Measurements from ENCODE around the gene INPP5B. TPM values are rescaled to one million over a fixed set of nuclear protein-coding genes. Genes with fewer than 3 reads are reported as not detected.

INPP5B gene
- total and polyA plus RNA-seq, 2 of the 13 experiments (the other 11 are each of a cell fraction or from before 2014, with no cell fraction given), result 9.0 to 9.8 TPM

DNA sequence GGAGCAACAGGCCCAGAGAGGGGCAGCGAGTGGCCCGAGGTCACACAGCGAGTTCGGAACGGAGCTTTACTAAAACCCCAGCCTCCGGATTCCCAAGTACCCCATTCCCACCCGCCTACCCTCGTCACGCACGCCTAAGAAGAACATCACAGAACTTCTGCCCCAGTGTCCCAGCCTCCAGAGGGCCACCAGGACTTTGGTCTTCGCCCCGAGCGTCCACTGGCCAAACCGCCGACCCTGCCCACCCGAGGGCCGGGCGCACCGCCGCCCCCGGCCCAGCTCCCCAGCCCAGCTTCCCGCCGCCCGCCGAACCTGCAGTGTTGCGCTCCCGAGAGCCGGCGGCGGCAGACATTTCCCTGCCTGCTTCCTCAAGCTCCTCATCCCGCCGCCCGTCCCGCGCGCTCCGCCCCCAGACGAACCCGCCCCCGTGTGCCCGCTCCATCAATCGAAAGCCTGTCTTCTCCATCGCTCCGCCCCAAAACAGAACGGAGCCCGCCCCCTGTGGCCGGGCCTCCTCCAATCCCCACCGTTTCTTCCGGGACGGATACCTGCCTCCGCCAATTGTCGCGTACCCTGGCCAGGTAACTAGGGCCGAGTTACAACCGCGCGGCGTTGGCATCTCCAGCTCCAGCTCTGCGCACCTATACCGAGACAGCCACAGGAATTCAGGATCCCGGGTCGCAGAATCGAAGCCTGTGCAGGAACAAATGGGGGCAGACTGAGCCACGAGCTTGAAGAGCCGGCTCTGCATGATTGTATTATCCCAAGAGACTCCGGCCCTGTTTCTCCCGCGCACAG is 15.3 kb downstream of the INPP5B start (continued):
- TF ChIP-seq, protein P1, sequence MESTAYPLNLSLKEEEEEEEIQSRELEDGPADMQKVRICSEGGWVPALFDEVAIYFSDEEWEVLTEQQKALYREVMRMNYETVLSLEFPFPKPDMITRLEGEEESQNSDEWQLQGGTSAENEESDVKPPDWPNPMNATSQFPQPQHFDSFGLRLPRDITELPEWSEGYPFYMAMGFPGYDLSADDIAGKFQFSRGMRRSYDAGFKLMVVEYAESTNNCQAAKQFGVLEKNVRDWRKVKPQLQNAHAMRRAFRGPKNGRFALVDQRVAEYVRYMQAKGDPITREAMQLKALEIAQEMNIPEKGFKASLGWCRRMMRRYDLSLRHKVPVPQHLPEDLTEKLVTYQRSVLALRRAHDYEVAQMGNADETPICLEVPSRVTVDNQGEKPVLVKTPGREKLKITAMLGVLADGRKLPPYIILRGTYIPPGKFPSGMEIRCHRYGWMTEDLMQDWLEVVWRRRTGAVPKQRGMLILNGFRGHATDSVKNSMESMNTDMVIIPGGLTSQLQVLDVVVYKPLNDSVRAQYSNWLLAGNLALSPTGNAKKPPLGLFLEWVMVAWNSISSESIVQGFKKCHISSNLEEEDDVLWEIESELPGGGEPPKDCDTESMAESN (CRISPR knock-in tag; conservative IDR thresholded peaks at IDR 0.05), result no peak
- no peak for TF ChIP-seq ZNF234 (CRISPR knock-in tag; conservative IDR thresholded peaks at IDR 0.05)
- TF ChIP-seq GABPA (IDR thresholded peaks at IDR 0.05; ENCODE audit: low read depth, low read length), result no peak
- TF ChIP-seq GABPA (CRISPR knock-in tag; IDR thresholded peaks at IDR 0.05; ENCODE audit: low read depth), result 0 out of 2 replicates have a peak, but pooled peaks have one; percentile 26
- TF ChIP-seq ZSCAN22 (CRISPR knock-in tag; IDR thresholded peaks at IDR 0.05), result no peak
- TF ChIP-seq, protein P2, sequence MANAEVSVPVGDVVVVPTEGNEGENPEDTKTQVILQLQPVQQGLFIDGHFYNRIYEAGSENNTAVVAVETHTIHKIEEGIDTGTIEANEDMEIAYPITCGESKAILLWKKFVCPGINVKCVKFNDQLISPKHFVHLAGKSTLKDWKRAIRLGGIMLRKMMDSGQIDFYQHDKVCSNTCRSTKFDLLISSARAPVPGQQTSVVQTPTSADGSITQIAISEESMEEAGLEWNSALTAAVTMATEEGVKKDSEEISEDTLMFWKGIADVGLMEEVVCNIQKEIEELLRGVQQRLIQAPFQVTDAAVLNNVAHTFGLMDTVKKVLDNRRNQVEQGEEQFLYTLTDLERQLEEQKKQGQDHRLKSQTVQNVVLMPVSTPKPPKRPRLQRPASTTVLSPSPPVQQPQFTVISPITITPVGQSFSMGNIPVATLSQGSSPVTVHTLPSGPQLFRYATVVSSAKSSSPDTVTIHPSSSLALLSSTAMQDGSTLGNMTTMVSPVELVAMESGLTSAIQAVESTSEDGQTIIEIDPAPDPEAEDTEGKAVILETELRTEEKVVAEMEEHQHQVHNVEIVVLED (CRISPR knock-in tag; IDR thresholded peaks at IDR 0.05; ENCODE audit: borderline replicate concordance), result 0 out of 2 replicates have a peak, but pooled peaks have one; percentile 18
- TF ChIP-seq, protein P3, sequence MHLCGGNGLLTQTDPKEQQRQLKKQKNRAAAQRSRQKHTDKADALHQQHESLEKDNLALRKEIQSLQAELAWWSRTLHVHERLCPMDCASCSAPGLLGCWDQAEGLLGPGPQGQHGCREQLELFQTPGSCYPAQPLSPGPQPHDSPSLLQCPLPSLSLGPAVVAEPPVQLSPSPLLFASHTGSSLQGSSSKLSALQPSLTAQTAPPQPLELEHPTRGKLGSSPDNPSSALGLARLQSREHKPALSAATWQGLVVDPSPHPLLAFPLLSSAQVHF (CRISPR knock-in tag; IDR thresholded peaks at IDR 0.05), result no peak
- TF ChIP-seq ZEB1 (IDR thresholded peaks at IDR 0.05; ENCODE audit: insufficient replicate concordance, low read depth), result peak; percentile 89
- TF ChIP-seq DNMT1 (CRISPR knock-in tag; IDR thresholded peaks at IDR 0.05), result no peak
- TF ChIP-seq, protein P4, sequence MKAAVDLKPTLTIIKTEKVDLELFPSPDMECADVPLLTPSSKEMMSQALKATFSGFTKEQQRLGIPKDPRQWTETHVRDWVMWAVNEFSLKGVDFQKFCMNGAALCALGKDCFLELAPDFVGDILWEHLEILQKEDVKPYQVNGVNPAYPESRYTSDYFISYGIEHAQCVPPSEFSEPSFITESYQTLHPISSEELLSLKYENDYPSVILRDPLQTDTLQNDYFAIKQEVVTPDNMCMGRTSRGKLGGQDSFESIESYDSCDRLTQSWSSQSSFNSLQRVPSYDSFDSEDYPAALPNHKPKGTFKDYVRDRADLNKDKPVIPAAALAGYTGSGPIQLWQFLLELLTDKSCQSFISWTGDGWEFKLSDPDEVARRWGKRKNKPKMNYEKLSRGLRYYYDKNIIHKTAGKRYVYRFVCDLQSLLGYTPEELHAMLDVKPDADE (CRISPR knock-in tag; IDR thresholded peaks at IDR 0.05), result no peak
- no peak for TF ChIP-seq ZNF816 (CRISPR knock-in tag; IDR thresholded peaks at IDR 0.05; ENCODE audit: borderline replicate concordance)
- no peak for TF ChIP-seq NPAS2 (CRISPR knock-in tag; IDR thresholded peaks at IDR 0.05; ENCODE audit: borderline replicate concordance)
- TF ChIP-seq, protein P5, sequence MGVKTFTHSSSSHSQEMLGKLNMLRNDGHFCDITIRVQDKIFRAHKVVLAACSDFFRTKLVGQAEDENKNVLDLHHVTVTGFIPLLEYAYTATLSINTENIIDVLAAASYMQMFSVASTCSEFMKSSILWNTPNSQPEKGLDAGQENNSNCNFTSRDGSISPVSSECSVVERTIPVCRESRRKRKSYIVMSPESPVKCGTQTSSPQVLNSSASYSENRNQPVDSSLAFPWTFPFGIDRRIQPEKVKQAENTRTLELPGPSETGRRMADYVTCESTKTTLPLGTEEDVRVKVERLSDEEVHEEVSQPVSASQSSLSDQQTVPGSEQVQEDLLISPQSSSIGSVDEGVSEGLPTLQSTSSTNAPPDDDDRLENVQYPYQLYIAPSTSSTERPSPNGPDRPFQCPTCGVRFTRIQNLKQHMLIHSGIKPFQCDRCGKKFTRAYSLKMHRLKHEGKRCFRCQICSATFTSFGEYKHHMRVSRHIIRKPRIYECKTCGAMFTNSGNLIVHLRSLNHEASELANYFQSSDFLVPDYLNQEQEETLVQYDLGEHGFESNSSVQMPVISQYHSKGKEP (CRISPR knock-in tag; IDR thresholded peaks at IDR 0.05), result no peak
- TF ChIP-seq FOXK1 (CRISPR knock-in tag; IDR thresholded peaks at IDR 0.05; ENCODE audit: borderline replicate concordance, low read depth), result 0 out of 2 replicates have a peak, but pooled peaks have one; percentile 25
- TF ChIP-seq, protein P6, sequence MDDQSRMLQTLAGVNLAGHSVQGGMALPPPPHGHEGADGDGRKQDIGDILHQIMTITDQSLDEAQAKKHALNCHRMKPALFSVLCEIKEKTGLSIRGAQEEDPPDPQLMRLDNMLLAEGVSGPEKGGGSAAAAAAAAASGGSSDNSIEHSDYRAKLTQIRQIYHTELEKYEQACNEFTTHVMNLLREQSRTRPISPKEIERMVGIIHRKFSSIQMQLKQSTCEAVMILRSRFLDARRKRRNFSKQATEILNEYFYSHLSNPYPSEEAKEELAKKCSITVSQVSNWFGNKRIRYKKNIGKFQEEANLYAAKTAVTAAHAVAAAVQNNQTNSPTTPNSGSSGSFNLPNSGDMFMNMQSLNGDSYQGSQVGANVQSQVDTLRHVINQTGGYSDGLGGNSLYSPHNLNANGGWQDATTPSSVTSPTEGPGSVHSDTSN (CRISPR knock-in tag; IDR thresholded peaks at IDR 0.05; ENCODE audit: borderline replicate concordance), result no peak
- TF ChIP-seq, protein P7, sequence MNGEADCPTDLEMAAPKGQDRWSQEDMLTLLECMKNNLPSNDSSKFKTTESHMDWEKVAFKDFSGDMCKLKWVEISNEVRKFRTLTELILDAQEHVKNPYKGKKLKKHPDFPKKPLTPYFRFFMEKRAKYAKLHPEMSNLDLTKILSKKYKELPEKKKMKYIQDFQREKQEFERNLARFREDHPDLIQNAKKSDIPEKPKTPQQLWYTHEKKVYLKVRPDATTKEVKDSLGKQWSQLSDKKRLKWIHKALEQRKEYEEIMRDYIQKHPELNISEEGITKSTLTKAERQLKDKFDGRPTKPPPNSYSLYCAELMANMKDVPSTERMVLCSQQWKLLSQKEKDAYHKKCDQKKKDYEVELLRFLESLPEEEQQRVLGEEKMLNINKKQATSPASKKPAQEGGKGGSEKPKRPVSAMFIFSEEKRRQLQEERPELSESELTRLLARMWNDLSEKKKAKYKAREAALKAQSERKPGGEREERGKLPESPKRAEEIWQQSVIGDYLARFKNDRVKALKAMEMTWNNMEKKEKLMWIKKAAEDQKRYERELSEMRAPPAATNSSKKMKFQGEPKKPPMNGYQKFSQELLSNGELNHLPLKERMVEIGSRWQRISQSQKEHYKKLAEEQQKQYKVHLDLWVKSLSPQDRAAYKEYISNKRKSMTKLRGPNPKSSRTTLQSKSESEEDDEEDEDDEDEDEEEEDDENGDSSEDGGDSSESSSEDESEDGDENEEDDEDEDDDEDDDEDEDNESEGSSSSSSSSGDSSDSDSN (CRISPR knock-in tag; IDR thresholded peaks at IDR 0.05), result peak; percentile 13; the same call in 1 of the 2 replicates
- TF ChIP-seq CEBPB (IDR thresholded peaks at IDR 0.05; ENCODE audit: borderline replicate concordance, low read depth, low read length), result no peak
